ENCODE measurements around the gene C11orf86.

DNA sequence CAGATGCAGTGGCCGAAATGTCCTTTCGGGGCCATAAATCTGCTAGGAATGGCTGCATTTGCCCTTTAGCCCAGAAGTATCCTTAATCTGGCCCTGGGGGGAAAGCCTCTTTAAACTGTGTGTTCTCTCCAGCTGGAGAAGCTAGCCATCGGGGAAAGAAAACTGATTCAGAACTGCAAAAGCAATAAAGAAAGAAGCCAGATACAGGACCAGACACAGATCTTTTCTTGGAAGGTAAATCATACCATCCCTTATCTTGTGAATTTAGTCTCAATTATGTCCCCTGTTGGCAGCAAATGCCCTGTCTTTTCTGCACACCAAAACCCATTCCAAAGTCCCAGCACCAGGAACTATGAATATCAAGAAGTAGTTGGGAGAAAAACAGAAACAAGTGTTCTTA lies 42.6 kb upstream of the C11orf86 start:
- TF ChIP-seq TAF1 (IDR thresholded peaks at IDR 0.05; ENCODE audit: borderline replicate concordance, insufficient read depth, low read length) (no peak), POLR2AphosphoS5 (IDR thresholded peaks at IDR 0.05; ENCODE audit: low read depth, low read length) (no peak), SIN3A (IDR thresholded peaks at IDR 0.05; ENCODE audit: borderline replicate concordance, insufficient read depth, low read length) (no peak)
- TF ChIP-seq, protein P1, sequence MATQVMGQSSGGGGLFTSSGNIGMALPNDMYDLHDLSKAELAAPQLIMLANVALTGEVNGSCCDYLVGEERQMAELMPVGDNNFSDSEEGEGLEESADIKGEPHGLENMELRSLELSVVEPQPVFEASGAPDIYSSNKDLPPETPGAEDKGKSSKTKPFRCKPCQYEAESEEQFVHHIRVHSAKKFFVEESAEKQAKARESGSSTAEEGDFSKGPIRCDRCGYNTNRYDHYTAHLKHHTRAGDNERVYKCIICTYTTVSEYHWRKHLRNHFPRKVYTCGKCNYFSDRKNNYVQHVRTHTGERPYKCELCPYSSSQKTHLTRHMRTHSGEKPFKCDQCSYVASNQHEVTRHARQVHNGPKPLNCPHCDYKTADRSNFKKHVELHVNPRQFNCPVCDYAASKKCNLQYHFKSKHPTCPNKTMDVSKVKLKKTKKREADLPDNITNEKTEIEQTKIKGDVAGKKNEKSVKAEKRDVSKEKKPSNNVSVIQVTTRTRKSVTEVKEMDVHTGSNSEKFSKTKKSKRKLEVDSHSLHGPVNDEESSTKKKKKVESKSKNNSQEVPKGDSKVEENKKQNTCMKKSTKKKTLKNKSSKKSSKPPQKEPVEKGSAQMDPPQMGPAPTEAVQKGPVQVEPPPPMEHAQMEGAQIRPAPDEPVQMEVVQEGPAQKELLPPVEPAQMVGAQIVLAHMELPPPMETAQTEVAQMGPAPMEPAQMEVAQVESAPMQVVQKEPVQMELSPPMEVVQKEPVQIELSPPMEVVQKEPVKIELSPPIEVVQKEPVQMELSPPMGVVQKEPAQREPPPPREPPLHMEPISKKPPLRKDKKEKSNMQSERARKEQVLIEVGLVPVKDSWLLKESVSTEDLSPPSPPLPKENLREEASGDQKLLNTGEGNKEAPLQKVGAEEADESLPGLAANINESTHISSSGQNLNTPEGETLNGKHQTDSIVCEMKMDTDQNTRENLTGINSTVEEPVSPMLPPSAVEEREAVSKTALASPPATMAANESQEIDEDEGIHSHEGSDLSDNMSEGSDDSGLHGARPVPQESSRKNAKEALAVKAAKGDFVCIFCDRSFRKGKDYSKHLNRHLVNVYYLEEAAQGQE (IDR thresholded peaks at IDR 0.05; ENCODE audit: insufficient read depth in 1 of 2, low read depth in 2 of 2, low read length in 2 of 2): no peak
